SK-N-SH (cell line): ENCODE measurements around the gene KLHDC7B. TPM values are rescaled to one million over a fixed set of nuclear protein-coding genes. Genes with fewer than 3 reads are reported as not detected.

Experiments used
- CTCF ChIA-PET: fragments of 300-600, 350-600 bp; formaldehyde crosslinking; extraction: SDS; loops from one replicate; lab custom pipeline; 2021; lab: Yijun Ruan, JAX
- POLR2A ChIA-PET: fragments of 350-600 bp; sonication (Branson Sonifier 250); formaldehyde crosslinking; extraction: SDS; loops from one replicate; lab custom pipeline; 2020; ENCODE audit warnings: antibody characterized with exemption, inconsistent platforms; lab: Yijun Ruan, JAX
- DNase-seq: peaks from one replicate; pipeline ENCODE4 v3.0.0; 2012
- H2AFZ ChIP-seq: fragments of 200-600 bp; sonication (generic); 2 replicates; pipeline ENCODE4 v1.8.1; 2016; ENCODE audit warnings: antibody characterized with exemption, mild to moderate bottlenecking, low read depth
- H3F3A ChIP-seq: fragments of 200-600 bp; sonication (generic); replicated peaks from 2 replicates; pipeline ENCODE3; 2016; ENCODE audit warnings: antibody characterized with exemption, mild to moderate bottlenecking; ENCODE audit not compliant: insufficient read depth
- H3K27ac ChIP-seq, 2 experiments: fragments of 200-500 bp in 1 of 2; fragments of 200-600 bp in 1 of 2; sonication (Bioruptor generic) in 1 of 2; sonication (generic), shearing (Covaris generic) in 1 of 2; 2 replicates each; pipeline versions ENCODE4 v1.5.1 to v1.6.1; 2014 to 2016; ENCODE audit warnings: low read depth in 2 of 2, inconsistent platforms in 1 of 2, low read length in 1 of 2, mild to moderate bottlenecking in 1 of 2, mixed read lengths in 1 of 2
- H3K27me3 ChIP-seq: fragments of 200-600 bp; sonication (generic), shearing (Covaris generic); 2 replicates; pipeline ENCODE4 v1.6.1; 2016; ENCODE audit warnings: mixed run types; ENCODE audit not compliant: insufficient read depth
- H3K36me3 ChIP-seq, 2 experiments: fragments of 200-500 bp in 1 of 2; fragments of 200-600 bp in 1 of 2; sonication (Bioruptor generic) in 1 of 2; sonication (generic) in 1 of 2; replicated peaks in 1 of 2; 2 replicates each; pipeline versions ENCODE3 to v1.5.1; 2014 to 2016; ENCODE audit warnings: low read length in 1 of 2, mild to moderate bottlenecking in 1 of 2; ENCODE audit not compliant: insufficient read depth in 2 of 2, control insufficient read depth in 1 of 2
- H3K4me1 ChIP-seq, 2 experiments: fragments of 200-500 bp in 1 of 2; fragments of 200-600 bp in 1 of 2; sonication (Bioruptor generic) in 1 of 2; sonication (generic), shearing (Covaris generic) in 1 of 2; 2 replicates each; pipeline versions ENCODE4 v1.5.1 to v1.6.1; 2014 to 2016; ENCODE audit warnings: low read depth in 1 of 2, low read length in 1 of 2, mixed run types in 1 of 2; ENCODE audit not compliant: insufficient read depth in 2 of 2, control insufficient read depth in 1 of 2
- H3K4me2 ChIP-seq: fragments of 200-600 bp; sonication (generic), shearing (Covaris generic); 2 replicates; pipeline ENCODE4 v1.6.1; 2017; ENCODE audit warnings: mixed run types
- H3K4me3 ChIP-seq, 2 experiments: fragments of 200-500 bp in 1 of 2; fragments of 200-600 bp in 1 of 2; sonication (Bioruptor generic) in 1 of 2; sonication (generic), shearing (Covaris generic) in 1 of 2; 2 replicates each; pipeline versions ENCODE4 v1.5.1 to v1.8.1; 2014 to 2016; ENCODE audit warnings: low read depth in 2 of 2, inconsistent platforms in 1 of 2, low read length in 1 of 2, mild to moderate bottlenecking in 1 of 2, mixed read lengths in 1 of 2, moderate library complexity in 1 of 2
- H3K79me2 ChIP-seq: fragments of 200-600 bp; sonication (generic); 2 replicates; pipeline ENCODE4 v1.8.1; 2017; ENCODE audit warnings: mild to moderate bottlenecking; ENCODE audit not compliant: insufficient read depth
- H3K9ac ChIP-seq: fragments of 200-600 bp; sonication (generic); 2 replicates; pipeline ENCODE4 v1.6.1; 2017; ENCODE audit warnings: mixed run types
- H3K9me2 ChIP-seq: fragments of 200-600 bp; sonication (generic); 2 replicates; pipeline ENCODE4 v1.6.1; 2017; ENCODE audit warnings: mixed run types
- H3K9me3 ChIP-seq: fragments of 200-600 bp; sonication (generic); 2 replicates; pipeline ENCODE4 v1.6.1; 2017; ENCODE audit warnings: mixed run types, mild to moderate bottlenecking, moderate library complexity
- H4K20me1 ChIP-seq: fragments of 200-600 bp; sonication (generic); 2 replicates; pipeline ENCODE4 v1.6.1; 2017; ENCODE audit warnings: mild to moderate bottlenecking, mixed run types; ENCODE audit not compliant: insufficient read depth
- MEF2A ChIP-seq: IDR thresholded peaks from 2 replicates; pipeline ENCODE4 v1.4.0; 2012; ENCODE audit warnings: low read depth, borderline replicate concordance
- MXI1 ChIP-seq: IDR thresholded peaks from 2 replicates; pipeline ENCODE4 v1.6.1; 2012; ENCODE audit warnings: mild to moderate bottlenecking, low read depth, low read length, improper control_type of control experiment
- NFIC ChIP-seq: IDR thresholded peaks from 2 replicates; pipeline ENCODE4 v1.4.0; 2012; ENCODE audit warnings: borderline replicate concordance
- NRF1 ChIP-seq: IDR thresholded peaks from 2 replicates; pipeline ENCODE4 v1.6.1; 2012; ENCODE audit warnings: low read depth, mild to moderate bottlenecking, low read length
- SIN3A ChIP-seq: IDR thresholded peaks from 2 replicates; pipeline ENCODE4 v1.6.1; 2012; ENCODE audit warnings: low read depth, mild to moderate bottlenecking, low read length, moderate library complexity, borderline replicate concordance
- WGBS: methylation state at CpG from one replicate; pipeline ENCODE4 v1.1.6; 2017; ENCODE audit warnings: low lambda C conversion rate; 5-methylcytosine and 5-hydroxymethylcytosine counted together
- polyA plus RNA-seq, 3 experiments: library from polyadenylated mRNA; depleted of rRNA; stranded (reverse); fragments of >200 nt; gene quantifications; 2 replicates each; pipeline ENCODE4 v1.2.3, GENCODE V29; 2012
- TF ChIP-seq, protein P1 (sequence below): IDR thresholded peaks from 2 replicates; pipeline ENCODE4 v1.4.0; 2012; ENCODE audit warnings: low read depth, borderline replicate concordance
- TF ChIP-seq, protein P2 (sequence below): fragments of 200-600 bp; sonication (generic); IDR thresholded peaks from 2 replicates; pipeline ENCODE4 v1.6.1; 2017; ENCODE audit warnings: antibody characterized with exemption, mild to moderate bottlenecking, moderate library complexity
- TF ChIP-seq, protein P3 (sequence below): IDR thresholded peaks from 2 replicates; pipeline ENCODE4 v1.4.0; 2012; ENCODE audit warnings: low read depth
- TF ChIP-seq, protein P4 (sequence below): IDR thresholded peaks from 2 replicates; pipeline ENCODE4 v1.6.1; 2012; ENCODE audit warnings: mild to moderate bottlenecking, low read depth, low read length, moderate library complexity

The KLHDC7B gene
- polyA plus RNA-seq, 1 of the 3 experiments (the other 2 are of a cell fraction): 0.07 TPM

DNA sequence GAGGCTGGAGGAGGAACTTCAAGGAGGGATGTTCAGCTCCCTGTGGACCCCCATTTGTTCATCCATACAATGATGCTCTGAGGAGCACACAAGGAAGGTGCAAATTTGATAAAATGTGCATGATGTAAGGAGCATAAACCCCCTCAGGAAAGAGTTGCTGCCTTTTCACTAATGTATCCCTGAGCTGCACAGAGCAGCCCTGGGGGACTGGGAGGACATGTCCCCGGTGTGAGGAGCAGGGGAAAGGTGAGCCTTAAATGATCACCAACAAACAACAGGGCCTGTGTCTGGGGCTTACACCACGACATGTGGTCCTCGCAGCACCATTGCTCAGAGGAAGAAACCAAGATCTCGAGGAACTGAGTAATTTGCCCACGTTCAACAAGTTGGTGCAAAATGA is 51.4 kb downstream of the KLHDC7B start:
- Histone ChIP-seq H3K36me3 (no peaks in the 10 kb centered on the region), H3K4me3 (no peak overlapping the region), H3K9me2 (no peaks in the 10 kb centered on the region), H3K27ac (no peak overlapping the region), H3K27me3 (no peaks in the 10 kb centered on the region), H3K4me2 (no peak overlapping the region), H3K79me2 (no peaks in the 10 kb centered on the region), H3K4me1 (peaks cover 0 to 8% of the 10 kb centered on the region in 2 experiments; a peak in 1 of 4 replicates), H2AFZ (no peak overlapping the region), H3K9ac (no peak overlapping the region), H3K9me3 (no peaks in the 10 kb centered on the region), H3F3A (no peaks in the 10 kb centered on the region), H4K20me1 (no peaks in the 10 kb centered on the region)
- POLR2A ChIA-PET: interaction anchor here (0.6 kb wide), 1 partner anchor 123 kb away, joined by 3 read pairs; no protein-coding TSS in a partner anchor
- CTCF ChIA-PET: no interaction called here
- 76% methylated on average over 5 of the region's 5 CpGs for WGBS
- DNase-seq: no peak
- TF ChIP-seq MEF2A: no peak
- TF ChIP-seq, protein P1, sequence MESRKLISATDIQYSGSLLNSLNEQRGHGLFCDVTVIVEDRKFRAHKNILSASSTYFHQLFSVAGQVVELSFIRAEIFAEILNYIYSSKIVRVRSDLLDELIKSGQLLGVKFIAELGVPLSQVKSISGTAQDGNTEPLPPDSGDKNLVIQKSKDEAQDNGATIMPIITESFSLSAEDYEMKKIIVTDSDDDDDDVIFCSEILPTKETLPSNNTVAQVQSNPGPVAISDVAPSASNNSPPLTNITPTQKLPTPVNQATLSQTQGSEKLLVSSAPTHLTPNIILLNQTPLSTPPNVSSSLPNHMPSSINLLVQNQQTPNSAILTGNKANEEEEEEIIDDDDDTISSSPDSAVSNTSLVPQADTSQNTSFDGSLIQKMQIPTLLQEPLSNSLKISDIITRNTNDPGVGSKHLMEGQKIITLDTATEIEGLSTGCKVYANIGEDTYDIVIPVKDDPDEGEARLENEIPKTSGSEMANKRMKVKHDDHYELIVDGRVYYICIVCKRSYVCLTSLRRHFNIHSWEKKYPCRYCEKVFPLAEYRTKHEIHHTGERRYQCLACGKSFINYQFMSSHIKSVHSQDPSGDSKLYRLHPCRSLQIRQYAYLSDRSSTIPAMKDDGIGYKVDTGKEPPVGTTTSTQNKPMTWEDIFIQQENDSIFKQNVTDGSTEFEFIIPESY: no peak
- TF ChIP-seq, protein P2, sequence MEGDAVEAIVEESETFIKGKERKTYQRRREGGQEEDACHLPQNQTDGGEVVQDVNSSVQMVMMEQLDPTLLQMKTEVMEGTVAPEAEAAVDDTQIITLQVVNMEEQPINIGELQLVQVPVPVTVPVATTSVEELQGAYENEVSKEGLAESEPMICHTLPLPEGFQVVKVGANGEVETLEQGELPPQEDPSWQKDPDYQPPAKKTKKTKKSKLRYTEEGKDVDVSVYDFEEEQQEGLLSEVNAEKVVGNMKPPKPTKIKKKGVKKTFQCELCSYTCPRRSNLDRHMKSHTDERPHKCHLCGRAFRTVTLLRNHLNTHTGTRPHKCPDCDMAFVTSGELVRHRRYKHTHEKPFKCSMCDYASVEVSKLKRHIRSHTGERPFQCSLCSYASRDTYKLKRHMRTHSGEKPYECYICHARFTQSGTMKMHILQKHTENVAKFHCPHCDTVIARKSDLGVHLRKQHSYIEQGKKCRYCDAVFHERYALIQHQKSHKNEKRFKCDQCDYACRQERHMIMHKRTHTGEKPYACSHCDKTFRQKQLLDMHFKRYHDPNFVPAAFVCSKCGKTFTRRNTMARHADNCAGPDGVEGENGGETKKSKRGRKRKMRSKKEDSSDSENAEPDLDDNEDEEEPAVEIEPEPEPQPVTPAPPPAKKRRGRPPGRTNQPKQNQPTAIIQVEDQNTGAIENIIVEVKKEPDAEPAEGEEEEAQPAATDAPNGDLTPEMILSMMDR: no peak
- TF ChIP-seq, all 33 proteins: peak for 0

DNA sequence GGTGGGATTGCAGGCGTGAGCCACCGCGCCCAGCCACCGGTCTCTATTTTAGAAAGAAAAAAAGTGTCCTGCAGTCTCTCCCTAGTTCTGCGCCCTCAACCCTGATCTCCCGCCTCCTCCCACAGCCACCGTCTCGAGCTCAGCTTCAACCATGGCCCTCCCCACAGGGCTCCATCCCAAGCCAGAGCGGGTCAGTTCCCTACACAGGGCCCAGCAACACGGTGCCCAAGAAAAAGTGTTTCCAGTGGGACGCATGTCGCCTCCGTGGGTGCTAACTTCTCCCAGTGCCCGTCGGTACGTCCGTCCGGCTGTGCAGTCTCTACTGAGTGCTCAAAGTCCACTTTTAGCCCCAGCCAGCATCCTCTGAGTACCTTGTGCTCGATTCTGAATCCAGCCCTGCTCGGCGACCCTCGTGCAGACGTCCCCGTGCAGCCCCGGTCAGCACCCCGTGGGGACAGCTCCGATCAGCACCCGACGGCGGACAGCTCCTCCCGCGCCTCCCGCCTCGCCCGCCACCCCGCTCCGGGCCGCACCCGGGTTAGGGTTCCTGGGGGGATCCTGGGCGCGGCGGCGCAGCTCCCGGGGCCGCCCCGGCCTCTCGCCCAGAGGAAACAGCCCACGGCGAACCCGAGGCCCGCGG is 54.2 kb downstream of the KLHDC7B start:
- Histone ChIP-seq H3F3A (no peaks in the 10 kb centered on the region), H3K27ac (peak overlapping the region in 1 of 2 experiments; percentile 51; a peak in 1 of 4 replicates), H3K4me2 (peak overlapping the region; percentile 71), H3K9me2 (no peaks in the 10 kb centered on the region), H3K79me2 (no peaks in the 10 kb centered on the region), H3K4me3 (peak overlapping the region; percentile 26 to 51; a peak in 3 of 4 replicates), H3K27me3 (no peaks in the 10 kb centered on the region), H3K36me3 (no peaks in the 10 kb centered on the region), H3K9ac (no peak overlapping the region), H3K4me1 (peaks cover 0 to 10% of the 10 kb centered on the region in 2 experiments; a peak in 1 of 4 replicates), H4K20me1 (no peaks in the 10 kb centered on the region), H3K9me3 (no peaks in the 10 kb centered on the region), H2AFZ (no peak overlapping the region)
- 18% methylated on average over 17 of the region's 52 CpGs for WGBS
- ChIA-PET CTCF (interaction anchor here (0.7 to 1.7 kb wide), 3 partner anchors 37 to 143 kb away, joined by 3 to 5 read pairs (median 5); partner anchors contain the start of genes SCO2 and SYCE3), POLR2A (interaction anchor here (0.6 to 1.1 kb wide), 4 partner anchors 10 to 74 kb away, joined by 3 read pairs; partner anchors contain the start of genes CHKB and SCO2)
- DNase-seq: peak; percentile 70
- TF ChIP-seq, protein P3, sequence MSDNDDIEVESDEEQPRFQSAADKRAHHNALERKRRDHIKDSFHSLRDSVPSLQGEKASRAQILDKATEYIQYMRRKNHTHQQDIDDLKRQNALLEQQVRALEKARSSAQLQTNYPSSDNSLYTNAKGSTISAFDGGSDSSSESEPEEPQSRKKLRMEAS: 0 out of 2 replicates have a peak, but pooled peaks have one; percentile 48
- TF ChIP-seq MXI1: peak; percentile 10; the same call in 1 of the 2 replicates
- TF ChIP-seq NFIC: no peak
- TF ChIP-seq, protein P4, sequence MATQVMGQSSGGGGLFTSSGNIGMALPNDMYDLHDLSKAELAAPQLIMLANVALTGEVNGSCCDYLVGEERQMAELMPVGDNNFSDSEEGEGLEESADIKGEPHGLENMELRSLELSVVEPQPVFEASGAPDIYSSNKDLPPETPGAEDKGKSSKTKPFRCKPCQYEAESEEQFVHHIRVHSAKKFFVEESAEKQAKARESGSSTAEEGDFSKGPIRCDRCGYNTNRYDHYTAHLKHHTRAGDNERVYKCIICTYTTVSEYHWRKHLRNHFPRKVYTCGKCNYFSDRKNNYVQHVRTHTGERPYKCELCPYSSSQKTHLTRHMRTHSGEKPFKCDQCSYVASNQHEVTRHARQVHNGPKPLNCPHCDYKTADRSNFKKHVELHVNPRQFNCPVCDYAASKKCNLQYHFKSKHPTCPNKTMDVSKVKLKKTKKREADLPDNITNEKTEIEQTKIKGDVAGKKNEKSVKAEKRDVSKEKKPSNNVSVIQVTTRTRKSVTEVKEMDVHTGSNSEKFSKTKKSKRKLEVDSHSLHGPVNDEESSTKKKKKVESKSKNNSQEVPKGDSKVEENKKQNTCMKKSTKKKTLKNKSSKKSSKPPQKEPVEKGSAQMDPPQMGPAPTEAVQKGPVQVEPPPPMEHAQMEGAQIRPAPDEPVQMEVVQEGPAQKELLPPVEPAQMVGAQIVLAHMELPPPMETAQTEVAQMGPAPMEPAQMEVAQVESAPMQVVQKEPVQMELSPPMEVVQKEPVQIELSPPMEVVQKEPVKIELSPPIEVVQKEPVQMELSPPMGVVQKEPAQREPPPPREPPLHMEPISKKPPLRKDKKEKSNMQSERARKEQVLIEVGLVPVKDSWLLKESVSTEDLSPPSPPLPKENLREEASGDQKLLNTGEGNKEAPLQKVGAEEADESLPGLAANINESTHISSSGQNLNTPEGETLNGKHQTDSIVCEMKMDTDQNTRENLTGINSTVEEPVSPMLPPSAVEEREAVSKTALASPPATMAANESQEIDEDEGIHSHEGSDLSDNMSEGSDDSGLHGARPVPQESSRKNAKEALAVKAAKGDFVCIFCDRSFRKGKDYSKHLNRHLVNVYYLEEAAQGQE: peak; percentile 100
- no peak for TF ChIP-seq NRF1
- TF ChIP-seq SIN3A: peak; percentile 99
